ENCODE measurements around the gene DPH2.

DPH2 gene

GRCh38 chr1:43974443-43975248, 4.8 kb downstream of the DPH2 start, which contains the start of gene ATP6V0B:
ATP6V0B (plus strand) TSS chr1:43974960; CDS start chr1:43975041, 81 bp downstream.
- peak; percentile 14 for TF ChIP-seq CTCF (IDR thresholded peaks at IDR 0.05; ENCODE audit: insufficient read depth, low read depth, low read length, missing control alignments)
- H3K4me3 ChIP-seq (ENCODE audit: low read length): peak within 1 kb of the TSS; percentile 90
- DNase-seq (ENCODE audit: low read depth): peak; percentile 97

DNA sequence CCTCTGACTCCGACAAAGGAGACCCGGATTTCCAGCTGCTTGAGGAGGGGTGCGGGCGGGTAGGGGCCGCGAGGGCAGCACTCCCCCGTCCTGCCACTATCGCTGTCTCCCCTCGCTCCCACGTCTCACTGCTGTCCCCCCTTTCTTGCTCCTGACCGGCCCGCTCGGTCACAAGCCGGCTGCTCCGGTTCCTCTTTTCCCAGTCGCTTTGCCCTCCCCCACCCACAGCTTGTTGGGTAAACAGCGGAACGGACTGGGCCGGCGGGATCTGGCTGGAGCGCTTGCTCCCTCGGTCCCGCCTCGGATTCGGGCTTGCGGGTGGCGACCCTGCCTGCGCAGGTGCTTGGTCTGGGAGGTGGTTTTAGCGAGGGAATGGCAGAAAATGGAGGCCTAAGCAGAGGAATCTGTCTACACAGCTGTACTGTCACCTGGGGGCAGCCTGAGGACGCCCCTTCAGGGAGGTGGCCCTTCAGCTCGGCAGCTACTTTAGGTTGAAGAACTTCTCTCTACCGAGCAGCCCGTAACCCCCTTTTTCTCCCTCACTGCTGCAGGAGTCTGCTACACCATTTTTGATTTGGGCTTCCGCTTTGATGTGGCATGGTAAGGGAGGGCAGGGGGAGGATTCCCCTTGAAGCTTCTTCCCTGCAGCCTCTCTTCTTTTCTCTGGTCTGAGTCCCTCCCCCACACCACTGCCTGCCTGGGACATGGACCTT, 5.6 kb downstream of the DPH2 start:
- peak overlapping the region; percentile 90 for H3K4me3 ChIP-seq (ENCODE audit: low read length)
- DNase-seq (ENCODE audit: low read depth): peak; percentile 46
- TF ChIP-seq CTCF (IDR thresholded peaks at IDR 0.05; ENCODE audit: insufficient read depth, low read depth, low read length, missing control alignments): no peak

GRCh38 chr1:43976045-43976444, 6.2 kb downstream of the DPH2 start:
- H3K4me3 ChIP-seq (ENCODE audit: low read length): peak overlapping the region; percentile 90
- TF ChIP-seq CTCF (IDR thresholded peaks at IDR 0.05; ENCODE audit: insufficient read depth, low read depth, low read length, missing control alignments): no peak
- no peak for DNase-seq (ENCODE audit: low read depth)

DNA sequence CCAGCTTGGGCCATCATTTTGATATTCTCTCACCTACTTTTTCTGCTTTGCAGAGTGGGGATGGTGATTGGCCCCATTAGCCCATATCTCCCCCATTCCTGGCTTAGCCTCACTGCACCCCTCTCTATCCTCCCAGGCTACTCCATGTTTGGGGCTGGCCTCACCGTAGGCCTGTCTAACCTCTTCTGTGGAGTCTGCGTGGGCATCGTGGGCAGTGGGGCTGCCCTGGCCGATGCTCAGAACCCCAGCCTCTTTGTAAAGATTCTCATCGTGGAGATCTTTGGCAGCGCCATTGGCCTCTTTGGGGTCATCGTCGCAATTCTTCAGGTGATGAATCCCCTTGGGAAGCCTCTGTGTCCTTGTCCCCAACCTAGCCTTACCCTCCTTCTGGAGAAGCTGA, 7.1 kb downstream of the DPH2 start:
- no peak for DNase-seq (ENCODE audit: low read depth)
- no peak for TF ChIP-seq CTCF (IDR thresholded peaks at IDR 0.05; ENCODE audit: insufficient read depth, low read depth, low read length, missing control alignments)
- H3K4me3 ChIP-seq (ENCODE audit: low read length): no peak overlapping the region

GRCh38 chr1:43977376-43978263, 7.8 kb downstream of the DPH2 start:
- TF ChIP-seq CTCF (IDR thresholded peaks at IDR 0.05; ENCODE audit: insufficient read depth, low read depth, low read length, missing control alignments): no peak
- no peak overlapping the region for H3K4me3 ChIP-seq (ENCODE audit: low read length)
- no peak for DNase-seq (ENCODE audit: low read depth)

DNA sequence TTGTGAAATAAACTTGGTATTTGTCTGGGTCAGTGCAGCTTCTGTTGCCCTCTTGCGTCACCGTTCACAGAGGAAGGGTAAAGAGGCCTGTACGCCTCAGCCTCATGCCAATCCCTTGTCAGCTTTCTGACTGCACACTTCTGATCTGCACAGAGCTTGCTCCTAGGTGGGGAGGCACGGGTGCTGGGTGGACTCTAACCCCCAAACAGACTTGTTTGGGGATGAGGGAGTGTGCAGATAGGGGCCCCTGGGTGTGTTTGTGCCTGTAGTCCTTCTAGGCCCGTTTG, 8.4 kb downstream of the DPH2 start:
- TF ChIP-seq CTCF (IDR thresholded peaks at IDR 0.05; ENCODE audit: insufficient read depth, low read depth, low read length, missing control alignments): no peak
- H3K4me3 ChIP-seq (ENCODE audit: low read length): no peak overlapping the region
- no peak for DNase-seq (ENCODE audit: low read depth)

Measured in epithelial cell of esophagus (primary cell).